Fibroblast of pulmonary artery (primary cell): ENCODE data around the gene FXYD1.
"Not testable (repeated sequence)": the region's sequence is repeated elsewhere in the genome, so short reads cannot be mapped to it uniquely, and the experiment has no call there.

Experiments
- DNase-seq: peaks from one replicate; pipeline ENCODE4 v3.0.0-alpha.2; 2010; ENCODE audit warnings: low read depth
- H3K4me3 ChIP-seq: replicated peaks from 2 replicates; pipeline ENCODE4 v1.5.1; 2011; ENCODE audit warnings: low read depth, mild to moderate bottlenecking, control low read depth, low read length, moderate library complexity
- TF ChIP-seq, protein P1 (sequence below): IDR thresholded peaks from 2 replicates; pipeline ENCODE4 v1.5.1; 2011; ENCODE audit warnings: mild to moderate bottlenecking, control low read depth, low read length, inconsistent platforms; ENCODE audit errors: missing control alignments

Gene FXYD1

DNA sequence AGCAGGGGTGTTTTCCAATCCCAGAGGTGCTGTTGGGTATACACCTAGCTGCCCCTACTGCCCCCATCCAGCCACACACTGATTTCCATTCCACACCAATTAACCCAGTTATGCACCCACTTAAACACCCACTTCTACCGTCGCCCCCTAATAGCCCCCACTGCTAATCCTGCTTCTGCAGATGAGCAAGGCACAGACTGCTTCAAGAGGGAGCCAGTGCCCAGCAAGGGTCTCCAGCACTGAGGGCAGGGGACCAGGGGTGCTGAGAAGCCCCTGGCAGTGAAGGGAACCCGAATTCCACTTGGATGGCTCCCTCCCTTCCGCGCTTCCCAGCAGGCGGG lies 5.6 kb downstream of the FXYD1 start:
- TF ChIP-seq, protein P1, sequence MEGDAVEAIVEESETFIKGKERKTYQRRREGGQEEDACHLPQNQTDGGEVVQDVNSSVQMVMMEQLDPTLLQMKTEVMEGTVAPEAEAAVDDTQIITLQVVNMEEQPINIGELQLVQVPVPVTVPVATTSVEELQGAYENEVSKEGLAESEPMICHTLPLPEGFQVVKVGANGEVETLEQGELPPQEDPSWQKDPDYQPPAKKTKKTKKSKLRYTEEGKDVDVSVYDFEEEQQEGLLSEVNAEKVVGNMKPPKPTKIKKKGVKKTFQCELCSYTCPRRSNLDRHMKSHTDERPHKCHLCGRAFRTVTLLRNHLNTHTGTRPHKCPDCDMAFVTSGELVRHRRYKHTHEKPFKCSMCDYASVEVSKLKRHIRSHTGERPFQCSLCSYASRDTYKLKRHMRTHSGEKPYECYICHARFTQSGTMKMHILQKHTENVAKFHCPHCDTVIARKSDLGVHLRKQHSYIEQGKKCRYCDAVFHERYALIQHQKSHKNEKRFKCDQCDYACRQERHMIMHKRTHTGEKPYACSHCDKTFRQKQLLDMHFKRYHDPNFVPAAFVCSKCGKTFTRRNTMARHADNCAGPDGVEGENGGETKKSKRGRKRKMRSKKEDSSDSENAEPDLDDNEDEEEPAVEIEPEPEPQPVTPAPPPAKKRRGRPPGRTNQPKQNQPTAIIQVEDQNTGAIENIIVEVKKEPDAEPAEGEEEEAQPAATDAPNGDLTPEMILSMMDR, result no peak
- DNase-seq, result no peak
- no peak overlapping the region for H3K4me3 ChIP-seq

DNA sequence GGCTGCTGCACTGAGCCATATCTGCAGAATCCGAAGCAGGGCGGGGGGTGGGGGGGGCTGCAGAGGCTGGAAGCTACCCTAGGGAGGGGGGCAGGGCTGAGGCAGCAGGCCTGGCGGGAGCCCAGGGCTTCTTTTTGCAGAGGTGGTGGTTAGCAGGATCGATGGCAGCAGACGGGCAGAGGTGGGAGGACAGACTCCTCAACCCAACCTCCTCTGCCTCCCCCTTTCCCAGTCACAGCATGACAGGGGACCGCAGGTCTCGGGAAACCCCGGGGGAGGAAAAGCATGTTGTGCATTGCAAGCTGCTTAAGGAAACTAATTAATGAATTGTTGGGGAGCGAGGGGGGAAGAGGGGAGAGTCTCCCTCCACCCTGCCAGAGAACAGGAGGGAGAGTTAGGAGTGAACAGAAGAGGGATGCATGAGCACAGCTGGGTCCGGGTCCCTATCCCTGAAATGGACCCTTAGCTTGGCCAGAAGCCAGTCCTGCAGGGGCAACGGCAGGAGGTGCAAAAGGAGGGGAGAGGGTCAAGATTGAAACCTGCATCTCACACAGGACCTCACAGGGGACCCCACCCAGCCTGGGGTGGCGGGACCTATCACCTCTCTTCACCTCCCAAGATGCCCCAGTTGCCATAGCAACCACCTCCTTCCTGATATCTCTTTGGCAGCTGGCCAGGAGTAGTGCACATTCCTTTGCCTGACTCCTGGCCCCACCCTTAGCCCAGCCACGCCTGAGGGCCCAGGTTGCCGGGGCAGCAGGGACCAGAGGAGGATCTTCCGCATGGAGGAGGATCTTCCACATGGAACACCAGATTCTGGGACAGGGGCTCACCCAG lies 6.2 kb downstream of the FXYD1 start:
- DNase-seq, result no peak
- TF ChIP-seq, protein P1, result no peak
- H3K4me3 ChIP-seq, result no peak overlapping the region

DNA sequence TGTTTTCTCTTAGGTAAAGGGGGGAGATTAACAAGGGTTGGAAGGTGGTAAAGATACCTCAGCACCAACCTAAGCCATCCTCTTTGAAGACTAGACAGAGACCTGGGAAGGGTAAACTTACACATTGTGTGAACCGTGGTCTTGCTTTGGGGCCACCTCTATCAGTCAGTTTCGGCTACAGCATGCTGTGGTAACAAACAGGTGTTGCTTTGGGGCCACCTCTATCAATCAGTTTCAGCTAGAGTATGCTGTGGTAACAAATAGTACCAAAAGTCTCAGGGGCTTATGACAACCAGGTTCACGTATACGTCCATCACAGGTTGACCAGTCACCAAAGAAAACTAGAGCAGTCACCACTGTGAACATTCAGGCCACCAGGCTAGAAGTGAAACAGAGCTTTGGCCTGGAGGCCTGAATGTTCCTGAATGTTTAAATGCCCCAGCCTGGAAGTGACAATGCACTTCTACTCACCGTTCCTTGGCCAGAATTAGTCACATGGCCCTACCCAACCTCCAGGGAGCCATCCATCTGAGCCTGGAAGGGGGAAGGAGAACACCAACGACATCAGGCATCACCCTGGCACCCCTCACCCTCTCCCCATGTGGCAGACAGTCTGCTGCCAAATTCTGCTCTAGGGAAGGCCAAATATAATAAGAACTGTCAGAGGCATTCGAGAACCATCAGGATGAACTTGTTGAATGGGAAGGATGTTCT lies 8.3 kb downstream of the FXYD1 start:
- DNase-seq, result no peak
- no peak overlapping the region for H3K4me3 ChIP-seq
- TF ChIP-seq, protein P1, result no peak

DNA sequence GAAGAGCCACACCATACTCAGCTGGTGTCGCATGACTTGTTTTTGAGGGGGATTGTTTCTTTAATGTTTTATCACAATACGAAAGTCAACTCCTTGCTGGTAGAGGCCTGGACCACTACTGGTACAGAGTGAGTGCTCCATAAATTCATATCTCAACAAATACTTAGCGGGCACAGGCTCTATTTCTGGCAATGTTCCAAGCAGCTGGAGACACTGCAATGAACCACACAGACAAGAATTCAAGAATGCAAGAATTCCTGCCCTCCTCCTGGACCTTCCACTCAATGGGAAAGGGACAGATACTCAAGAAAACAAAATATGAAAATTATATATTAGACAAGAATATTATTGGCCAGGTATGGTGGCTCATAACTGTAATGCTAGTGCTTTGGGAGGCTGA lies 10.8 kb downstream of the FXYD1 start:
- H3K4me3 ChIP-seq, result no peak overlapping the region
- TF ChIP-seq, protein P1, result no peak
- no peak for DNase-seq

DNA sequence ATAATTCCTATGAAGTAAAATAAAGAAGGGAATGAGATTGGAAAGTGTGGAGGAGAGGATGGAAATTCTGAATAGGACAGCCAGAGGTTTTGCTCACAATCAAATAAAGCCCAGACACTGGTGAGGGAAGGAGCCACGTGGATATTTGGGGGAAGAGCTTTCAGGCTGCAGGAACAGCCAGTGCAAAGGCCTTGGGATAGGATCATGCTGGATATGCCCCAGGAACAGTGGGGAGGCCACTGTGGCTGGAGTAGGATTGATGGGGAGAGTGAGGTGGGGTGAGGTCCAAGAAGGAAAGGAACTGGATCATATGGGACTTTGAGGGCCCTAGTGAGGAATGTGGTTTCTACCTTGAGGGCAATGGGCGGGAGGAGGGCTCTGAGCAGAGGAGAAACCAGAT lies 11.8 kb downstream of the FXYD1 start:
- no peak for DNase-seq
- TF ChIP-seq, protein P1, result no peak
- H3K4me3 ChIP-seq, result no peak overlapping the region

DNA sequence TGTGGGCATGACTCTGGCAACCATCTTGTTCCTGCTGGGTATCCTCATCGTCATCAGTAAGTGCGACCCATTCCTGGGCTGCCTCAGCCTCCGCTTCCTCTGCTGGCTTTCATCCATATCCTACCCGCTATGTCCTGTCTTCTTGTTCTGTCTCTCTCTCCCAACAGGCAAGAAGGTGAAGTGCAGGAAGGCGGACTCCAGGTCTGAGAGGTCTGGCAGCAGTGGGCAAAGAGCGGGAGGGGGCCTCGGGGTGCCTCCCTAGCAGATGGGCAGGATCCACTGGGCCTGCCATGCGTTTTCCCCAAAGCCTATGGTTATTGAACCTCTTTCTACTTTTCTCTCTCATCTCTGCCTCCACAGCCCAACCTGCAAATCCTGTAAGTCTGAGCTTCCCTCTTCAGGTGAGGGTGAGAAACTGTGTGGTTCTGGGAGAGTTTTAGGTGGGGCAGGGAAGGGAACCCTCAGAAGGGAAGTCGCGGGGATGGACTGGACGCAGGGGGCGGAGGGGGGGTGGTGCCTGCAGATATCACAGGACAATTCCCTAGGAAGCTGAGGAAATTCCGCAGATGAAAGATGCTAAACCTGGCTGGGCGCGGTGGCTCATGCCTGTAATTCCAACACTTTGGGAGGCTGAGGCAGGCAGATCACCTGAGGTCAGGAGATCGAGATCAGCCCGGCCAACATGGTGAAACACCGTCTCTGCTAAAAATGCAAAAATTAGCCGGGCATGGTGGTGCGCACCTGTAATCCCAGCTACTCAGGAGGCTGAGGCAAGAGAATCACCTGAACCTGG lies 12.8 kb downstream of the FXYD1 start:
- TF ChIP-seq, protein P1, result no peak
- DNase-seq, result no peak
- H3K4me3 ChIP-seq, result no peak overlapping the region

DNA sequence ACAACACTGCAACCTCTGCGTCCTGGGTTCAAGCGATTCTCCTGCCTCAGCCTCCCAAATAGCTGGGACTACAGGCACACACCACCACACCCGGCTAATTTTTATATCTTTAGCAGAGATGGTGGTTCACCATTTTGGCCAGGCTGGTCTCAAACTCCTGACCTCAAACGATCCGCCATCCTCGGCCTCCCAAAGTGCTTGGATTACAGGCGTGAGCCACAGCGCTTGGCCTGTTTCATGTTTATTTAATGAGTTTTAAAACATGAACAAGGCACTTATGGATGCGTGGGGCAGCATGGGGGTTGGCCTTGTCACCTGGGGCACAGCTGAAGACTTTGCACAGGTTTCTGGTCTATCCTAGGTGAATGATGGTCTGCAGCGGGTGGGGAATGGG lies 14.5 kb downstream of the FXYD1 start:
- not testable (repeated sequence) for DNase-seq, H3K4me3 ChIP-seq
